PFSK-1 (cell line): ENCODE data around the gene LEMD2.

Source experiments
- FOXP2 ChIP-seq: optimal IDR thresholded peaks from 2 replicates; pipeline ENCODE3; 2011; ENCODE audit warnings: borderline replicate concordance, control low read depth, inconsistent platforms; ENCODE audit not compliant: insufficient read depth; ENCODE audit errors: extremely low read length, extremely low read depth
- POLR2AphosphoS5 ChIP-seq: IDR thresholded peaks from 2 replicates; pipeline ENCODE4 v1.6.1; 2012; ENCODE audit warnings: low read depth, mild to moderate bottlenecking, control low read depth, low read length, moderate library complexity
- REST ChIP-seq, 2 experiments: IDR thresholded peaks; 2 replicates each; pipeline versions ENCODE4 v1.6.1 to v1.8.0; 2011 to 2012; ENCODE audit warnings: low read depth in 2 of 2, low read length in 2 of 2, control low read depth in 1 of 2, inconsistent platforms in 1 of 2, mild to moderate bottlenecking in 1 of 2, moderate library complexity in 1 of 2; ENCODE audit not compliant: insufficient read depth in 1 of 2
- SIN3A ChIP-seq: IDR thresholded peaks from 2 replicates; pipeline ENCODE4 v1.6.1; 2012; ENCODE audit warnings: mild to moderate bottlenecking, low read length, moderate library complexity, borderline replicate concordance; ENCODE audit not compliant: insufficient read depth
- TAF1 ChIP-seq: IDR thresholded peaks from 2 replicates; pipeline ENCODE4 v1.6.1; 2012; ENCODE audit warnings: low read length, control low read depth, borderline replicate concordance; ENCODE audit not compliant: insufficient read depth

GRCh38 chr6:33769248-33769821 lies 19.6 kb downstream of the LEMD2 start:
- TF ChIP-seq POLR2AphosphoS5 (no peak), SIN3A (no peak), REST (IDR thresholded peaks at IDR 0.05; ENCODE audit: insufficient read depth in 1 of 2, low read depth in 2 of 2, low read length in 2 of 2) (no peak), TAF1 (no peak), FOXP2 (no peak)
